DOHH2 (cell line): ENCODE data around the gene GCSAML.

Source experiments
- EZH2phosphoT487 ChIP-seq: fragments of 200-600 bp; sonication (generic); IDR thresholded peaks from 2 replicates; pipeline ENCODE4 v1.6.1; 2017; ENCODE audit warnings: borderline replicate concordance, mild to moderate bottlenecking, antibody characterized with exemption, low read length, moderate library complexity, mixed read lengths
- TF ChIP-seq, protein P1 (sequence below): fragments of 200-600 bp; sonication (generic); IDR thresholded peaks from one replicate; pipeline ENCODE4 v1.5.1; 2014; ENCODE audit warnings: antibody characterized with exemption, mild to moderate bottlenecking, low read depth, low read length; ENCODE audit not compliant: poor library complexity, severe bottlenecking

DNA sequence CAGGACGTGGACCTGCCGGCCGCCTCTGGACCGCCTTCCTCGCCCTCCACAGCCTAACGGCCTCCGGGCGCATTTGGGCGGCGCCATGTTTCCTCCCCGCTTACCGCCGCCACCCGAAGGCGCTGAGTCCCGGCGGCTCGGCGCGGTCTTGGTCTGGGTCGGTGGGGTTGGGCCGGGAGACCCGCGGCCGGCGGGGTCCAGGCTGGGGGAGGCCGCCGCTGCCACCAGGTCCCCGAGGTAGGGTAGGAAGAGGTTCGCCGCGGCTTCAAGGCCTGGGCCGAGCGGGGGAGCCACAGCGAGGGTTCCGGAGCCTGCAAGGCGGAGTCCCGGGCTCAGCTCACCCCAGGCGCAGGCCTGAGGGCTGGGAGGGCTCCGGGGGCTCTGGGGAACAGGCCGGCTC lies 18.1 kb upstream of the GCSAML start:
- TF ChIP-seq, protein P1, sequence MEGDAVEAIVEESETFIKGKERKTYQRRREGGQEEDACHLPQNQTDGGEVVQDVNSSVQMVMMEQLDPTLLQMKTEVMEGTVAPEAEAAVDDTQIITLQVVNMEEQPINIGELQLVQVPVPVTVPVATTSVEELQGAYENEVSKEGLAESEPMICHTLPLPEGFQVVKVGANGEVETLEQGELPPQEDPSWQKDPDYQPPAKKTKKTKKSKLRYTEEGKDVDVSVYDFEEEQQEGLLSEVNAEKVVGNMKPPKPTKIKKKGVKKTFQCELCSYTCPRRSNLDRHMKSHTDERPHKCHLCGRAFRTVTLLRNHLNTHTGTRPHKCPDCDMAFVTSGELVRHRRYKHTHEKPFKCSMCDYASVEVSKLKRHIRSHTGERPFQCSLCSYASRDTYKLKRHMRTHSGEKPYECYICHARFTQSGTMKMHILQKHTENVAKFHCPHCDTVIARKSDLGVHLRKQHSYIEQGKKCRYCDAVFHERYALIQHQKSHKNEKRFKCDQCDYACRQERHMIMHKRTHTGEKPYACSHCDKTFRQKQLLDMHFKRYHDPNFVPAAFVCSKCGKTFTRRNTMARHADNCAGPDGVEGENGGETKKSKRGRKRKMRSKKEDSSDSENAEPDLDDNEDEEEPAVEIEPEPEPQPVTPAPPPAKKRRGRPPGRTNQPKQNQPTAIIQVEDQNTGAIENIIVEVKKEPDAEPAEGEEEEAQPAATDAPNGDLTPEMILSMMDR = no peak
- TF ChIP-seq EZH2phosphoT487 = no peak
